GM21786 (cell line): Measurements from ENCODE around the gene COL4A4.
A peak's percentile ranks its signal among the peaks of the same experiment; 100 is the strongest.
"Not testable (repeated sequence)": the region's sequence is repeated elsewhere in the genome, so short reads cannot be mapped to it uniquely, and the experiment has no call there.

Experiments
- ATAC-seq: cut with Tn5 transposase; IDR thresholded peaks from one replicate; pipeline ENCODE4 v1.9.1; 2021; ENCODE audit not compliant: unreplicated experiment

The COL4A4 gene

DNA sequence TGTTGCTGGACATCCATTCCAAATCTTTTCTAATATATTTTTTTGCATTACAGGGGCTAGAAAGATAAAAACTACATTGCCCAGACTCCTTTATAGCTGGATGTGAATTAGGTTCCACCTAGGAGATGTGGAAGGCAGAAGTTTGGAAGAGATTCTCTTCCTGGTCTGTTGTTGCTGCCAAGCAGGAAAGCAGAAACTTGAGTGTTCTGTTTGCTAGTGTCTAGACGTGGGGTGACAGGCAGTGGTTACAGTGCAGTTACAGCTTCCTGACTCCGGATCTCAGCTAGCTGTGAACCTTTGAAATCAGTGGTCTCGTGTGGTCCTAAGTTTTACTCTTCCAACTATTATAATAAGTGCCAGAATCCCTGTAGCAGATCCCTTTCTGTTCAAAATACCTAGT lies 46.2 kb downstream of the COL4A4 start:
- no peak for ATAC-seq

DNA sequence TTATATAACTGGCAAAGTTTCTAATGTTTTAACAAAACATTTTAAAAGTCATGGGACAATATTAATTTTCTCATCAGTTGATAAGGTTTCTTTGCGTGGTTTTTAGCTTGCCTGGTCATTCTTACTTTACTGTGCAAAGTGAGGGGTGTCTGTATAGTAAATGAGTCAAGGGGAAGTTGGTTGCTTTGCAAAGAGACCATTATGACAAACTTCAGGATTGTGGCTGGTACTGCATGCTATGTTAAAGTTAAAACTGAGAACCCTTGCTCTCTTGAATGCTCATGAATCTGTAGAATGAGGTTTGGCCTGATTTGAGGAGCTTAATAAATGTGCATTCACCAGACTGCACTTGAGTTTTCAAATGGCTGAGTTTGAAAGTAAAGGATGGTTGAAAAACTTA lies 47.0 kb downstream of the COL4A4 start:
- no peak for ATAC-seq

DNA sequence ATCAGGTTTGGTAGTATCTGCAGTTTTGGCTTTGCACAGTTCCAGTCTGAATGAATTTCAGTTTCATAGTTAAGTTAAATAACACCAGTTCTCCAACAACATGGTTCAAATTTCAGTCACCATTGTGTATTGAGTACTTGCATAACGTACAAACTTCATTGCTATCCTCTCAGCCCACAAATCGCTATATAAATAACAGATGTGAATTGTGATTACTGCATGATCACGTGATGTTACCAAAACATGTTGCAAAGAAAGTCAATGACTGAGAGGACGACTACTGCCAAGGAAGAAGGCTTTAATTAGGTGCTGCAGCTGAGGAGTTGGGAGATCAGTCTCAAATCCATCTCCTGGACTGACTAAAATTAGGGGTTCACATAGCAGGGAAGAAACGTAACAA lies 48.2 kb downstream of the COL4A4 start:
- ATAC-seq, result no peak

DNA sequence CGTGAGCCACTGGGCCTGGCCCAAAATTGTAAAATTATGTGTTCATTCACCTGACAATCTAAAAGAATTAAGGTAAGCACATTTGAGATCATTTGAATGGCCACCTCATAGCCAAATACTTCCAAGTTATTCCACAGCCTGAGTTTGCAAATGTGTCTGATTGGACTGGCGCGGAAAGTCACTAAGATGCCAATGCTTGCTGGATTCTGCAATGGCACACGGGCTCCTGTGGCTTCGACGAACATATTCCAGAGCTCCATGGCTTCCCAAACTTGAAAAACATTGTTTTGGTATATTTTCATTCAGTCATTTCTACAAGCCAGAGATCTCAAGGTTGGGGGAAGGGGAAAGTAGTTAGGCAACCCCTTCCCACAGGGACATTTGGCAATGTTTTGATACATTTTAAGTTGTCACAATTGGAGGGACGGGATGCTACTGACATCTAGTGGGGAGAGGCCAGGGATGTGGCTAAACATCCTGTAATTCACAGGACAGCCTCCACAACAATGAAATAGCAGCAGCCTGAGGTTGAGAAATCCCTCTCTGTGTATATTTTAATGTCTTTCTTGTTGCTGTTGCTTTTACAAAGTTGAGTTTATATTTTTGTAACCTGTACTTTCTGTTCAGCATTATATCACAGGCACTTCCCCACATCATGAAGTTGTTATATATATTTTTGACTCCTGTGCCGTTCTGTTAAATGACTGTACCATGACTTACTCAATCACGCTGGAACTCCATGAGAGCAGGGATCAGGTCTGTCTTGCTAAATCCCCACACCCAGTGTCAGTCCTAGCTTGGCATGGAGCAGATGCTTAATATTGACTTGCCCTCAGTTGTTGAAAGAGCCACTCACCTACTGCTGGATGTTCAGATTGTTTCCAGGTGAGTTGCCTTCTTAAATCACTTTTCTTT lies 56.9 kb downstream of the COL4A4 start:
- ATAC-seq, result peak; percentile 55

DNA sequence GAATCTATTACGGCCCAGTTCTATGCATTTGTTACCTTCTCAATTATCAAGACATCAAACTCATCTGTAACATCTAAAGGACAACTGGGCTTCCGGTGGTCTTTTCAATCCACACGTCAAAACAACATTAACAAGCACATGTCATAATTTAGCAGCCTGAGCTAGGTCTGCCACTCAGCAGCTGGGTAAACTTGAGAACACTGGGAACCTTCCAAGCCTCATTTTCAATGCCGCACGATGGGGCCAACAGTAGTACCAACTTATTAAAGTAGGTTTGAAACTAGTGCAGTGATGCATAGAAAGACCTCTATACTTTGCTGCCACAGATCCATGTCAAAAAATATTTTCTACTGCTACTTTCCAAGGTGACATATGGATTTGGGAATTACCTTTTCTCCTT lies 60.4 kb downstream of the COL4A4 start:
- no peak for ATAC-seq

DNA sequence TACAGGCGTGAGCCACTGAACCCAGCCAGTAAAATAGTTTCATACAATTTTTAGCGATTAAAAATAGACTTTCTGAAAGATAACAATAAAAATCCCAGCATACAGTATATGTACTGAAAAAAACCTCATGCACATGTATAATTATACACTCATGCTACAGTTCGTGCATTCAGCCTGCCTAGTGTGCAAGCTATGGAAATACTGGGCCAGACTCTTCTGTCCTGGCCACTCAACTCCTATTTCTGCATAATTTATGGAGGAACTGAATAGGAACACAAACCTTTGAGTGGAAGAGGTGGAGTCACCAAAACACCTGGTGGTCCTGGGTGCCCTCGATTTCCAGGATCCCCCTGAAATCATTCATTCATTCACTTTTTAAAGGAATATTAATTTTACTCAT lies 64.7 kb downstream of the COL4A4 start:
- ATAC-seq, result no peak

DNA sequence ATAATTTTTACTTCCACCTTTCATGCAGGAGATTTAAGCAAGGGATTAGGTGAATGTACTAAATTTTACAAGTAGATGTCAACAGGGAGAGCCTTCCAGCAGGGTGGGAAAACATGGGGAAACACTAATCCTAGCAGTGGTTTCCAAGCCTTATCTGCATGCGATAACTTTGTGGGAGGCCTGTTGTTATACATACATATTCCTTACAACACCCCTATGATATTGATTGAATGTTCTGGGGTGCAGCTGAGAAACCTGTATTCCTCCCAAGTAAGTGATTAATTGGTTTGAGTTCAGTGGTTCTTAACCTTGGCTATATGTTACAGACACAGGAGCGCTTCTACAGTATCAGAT lies 65.9 kb downstream of the COL4A4 start:
- ATAC-seq, result no peak

DNA sequence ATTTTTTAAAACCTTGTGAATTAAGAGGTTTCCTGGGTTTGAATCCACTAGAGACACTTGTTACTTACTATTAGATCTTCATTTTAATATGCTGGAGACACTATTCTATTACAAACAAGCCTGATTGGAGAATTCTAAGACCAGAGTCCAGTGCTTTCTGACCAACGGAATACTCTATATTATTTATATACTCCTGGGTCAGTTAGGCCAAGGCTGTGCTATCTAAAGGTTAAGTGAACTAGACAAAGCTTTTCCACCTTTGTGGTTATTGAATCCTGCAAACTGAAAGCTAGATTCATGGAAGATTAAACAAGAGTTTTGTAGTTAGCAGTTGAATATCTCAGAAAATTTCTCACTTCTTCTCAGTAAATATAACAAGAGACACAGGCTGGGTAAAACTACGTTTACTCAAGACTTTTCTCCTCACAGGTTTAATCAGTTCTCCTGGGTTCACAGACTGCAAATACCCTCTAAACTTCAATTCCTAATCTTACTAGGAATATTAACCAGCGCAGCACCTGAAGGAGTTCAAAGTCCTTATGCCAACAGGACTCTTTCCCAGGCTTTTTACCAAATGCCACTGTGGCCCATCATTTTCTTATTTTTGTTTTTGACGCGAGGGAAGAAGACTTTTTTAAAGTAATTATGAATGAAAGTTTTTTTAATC lies 66.4 kb downstream of the COL4A4 start:
- no peak for ATAC-seq

DNA sequence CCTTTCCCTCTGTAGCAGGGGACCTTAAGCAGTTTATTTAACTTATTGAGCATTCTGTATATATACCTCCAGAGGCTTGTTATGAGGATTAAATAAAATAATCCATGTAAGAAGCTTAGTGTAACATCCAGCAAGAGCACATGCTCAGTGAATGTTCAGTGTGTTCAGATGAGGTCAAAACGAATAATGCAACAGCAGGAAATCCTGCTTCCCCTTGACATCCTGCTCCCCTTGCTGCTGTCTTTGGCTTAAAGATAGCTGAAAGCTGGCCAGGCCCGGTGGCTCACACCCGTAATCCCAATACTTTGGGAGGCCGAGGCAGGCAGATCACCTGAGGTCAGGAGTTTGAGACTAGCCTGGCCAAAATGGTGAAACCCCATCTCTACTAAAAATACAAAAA lies 68.7 kb downstream of the COL4A4 start:
- ATAC-seq, result no peak

DNA sequence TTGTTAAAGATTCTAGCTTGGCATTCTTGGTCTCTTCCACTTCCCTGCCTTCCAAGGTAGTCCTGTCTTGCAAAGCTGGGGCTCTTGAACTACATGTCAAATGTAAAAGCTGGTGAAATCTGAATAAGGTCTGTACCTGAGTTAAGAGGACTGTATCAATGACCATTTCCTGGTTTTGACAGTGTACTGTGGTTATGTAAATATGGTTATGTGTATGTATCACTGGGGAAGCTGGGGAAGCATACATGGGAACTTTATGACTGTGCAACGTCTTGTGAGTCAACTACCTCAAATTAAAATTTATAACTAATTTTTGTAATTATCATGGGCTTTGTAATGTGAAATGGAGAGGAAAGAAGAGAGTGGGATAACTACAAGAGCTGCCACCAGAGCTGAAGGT lies 81.7 kb downstream of the COL4A4 start:
- ATAC-seq, result peak; percentile 90

DNA sequence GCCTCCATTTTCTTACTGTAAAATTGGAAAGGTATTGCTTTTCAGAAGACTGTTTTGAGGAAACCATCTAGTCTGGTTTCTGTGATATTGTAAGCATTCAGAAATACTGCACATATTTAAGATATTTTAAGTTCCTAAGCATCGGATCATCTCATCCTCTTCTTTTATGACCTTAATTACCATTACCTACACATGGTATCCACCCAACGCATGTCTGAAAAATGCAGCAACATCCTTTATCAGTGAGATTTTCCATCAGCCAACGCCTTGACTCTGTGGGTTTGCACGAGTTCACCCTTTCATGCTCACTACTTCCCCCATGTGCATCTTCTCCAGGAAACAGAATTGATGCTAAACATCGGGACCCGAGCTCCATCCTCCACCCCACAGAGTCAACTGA lies 84.3 kb downstream of the COL4A4 start:
- ATAC-seq, result no peak

DNA sequence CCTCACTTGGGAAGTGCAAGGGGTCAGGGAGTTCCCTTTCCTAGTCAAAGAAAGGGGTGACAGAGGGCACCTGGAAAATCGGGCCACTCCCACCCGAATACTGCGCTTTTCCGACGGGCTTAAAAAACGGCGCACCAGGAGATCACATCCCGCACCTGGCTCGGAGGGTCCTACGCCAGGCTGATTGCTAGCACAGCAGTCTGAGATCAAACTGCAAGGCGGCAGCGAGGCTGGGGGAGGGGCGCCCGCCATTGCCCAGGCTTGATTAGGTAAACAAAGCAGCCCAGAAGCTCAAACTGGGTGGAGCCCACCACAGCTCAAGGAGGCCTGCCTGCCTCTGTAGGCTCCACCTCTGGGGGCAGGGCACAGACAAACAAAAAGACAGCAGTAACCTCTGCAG lies 98.9 kb downstream of the COL4A4 start:
- not testable (repeated sequence) for ATAC-seq

DNA sequence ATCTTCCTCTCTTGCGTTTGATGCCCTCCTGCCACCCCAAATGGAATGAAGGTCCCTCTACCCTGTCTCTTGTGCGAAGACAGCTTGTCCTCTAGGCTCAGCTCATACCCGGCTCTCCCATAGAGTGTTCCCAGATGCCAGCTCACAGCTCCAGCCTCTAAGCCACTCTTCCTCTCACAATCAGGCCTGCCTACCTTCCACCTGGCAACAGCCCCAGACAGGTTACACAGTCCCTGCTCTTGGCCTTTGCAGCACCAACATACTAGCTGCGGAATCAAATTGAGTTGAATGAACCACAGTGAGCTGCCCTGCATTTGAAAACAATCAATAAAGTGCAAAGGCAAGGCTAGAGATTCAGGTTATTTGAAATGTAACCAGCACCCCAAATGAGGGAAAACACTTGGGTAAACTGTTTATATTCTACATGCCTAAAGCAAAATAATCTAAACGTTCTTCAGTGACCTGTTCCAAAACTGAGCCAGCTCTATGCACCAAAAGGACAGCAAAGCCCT lies 105.1 kb downstream of the COL4A4 start:
- no peak for ATAC-seq

DNA sequence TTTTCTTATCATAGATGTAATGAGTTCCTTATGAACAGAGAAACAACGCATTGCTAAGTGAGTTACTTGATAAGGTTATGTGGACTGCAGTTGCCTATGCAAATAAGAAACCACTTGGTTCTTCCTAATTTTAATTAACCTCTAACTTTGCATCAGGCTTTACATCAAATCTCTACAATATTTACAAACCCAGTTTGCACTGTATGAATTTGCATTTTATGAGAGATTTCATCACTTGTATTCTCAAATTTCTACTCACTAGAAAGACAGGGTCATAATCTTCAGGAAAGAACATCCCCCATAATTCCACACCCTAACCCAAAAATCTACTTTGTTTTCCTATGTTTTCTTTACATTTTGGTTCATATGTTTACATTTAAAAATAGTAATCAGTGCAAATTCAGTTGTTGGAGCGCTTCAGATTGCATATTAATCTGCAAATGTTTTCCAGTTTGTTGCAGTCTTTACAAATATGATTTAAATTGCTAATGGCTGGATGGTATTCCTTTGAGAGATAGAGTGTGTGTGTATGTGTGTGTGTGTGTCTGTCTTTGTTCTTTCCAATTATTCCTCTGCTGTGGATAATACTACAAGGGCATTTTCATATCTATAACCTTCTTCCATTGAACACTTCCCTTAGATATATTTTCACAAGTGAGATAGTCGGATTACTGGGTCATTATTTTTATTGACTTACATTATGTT lies 106.1 kb downstream of the COL4A4 start:
- no peak for ATAC-seq

DNA sequence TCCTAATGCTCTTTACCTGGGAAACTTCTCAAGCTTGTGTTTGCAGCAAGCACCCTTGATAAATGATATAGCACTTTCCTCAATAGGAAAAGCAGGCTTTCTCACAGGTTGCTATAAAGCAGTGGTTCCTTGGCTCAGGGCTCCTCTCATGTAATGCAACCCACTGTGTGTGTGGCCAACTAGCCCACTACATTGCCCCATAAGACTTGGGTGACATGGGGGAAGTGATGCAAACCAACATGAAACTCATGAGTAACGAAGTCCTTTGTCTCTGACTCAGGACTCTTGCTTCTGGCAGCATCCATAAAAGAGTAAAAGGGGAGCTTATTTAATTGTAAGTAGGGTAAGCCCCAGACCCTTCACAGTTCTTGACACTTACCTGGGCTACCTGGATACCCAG lies 106.9 kb downstream of the COL4A4 start:
- no peak for ATAC-seq

DNA sequence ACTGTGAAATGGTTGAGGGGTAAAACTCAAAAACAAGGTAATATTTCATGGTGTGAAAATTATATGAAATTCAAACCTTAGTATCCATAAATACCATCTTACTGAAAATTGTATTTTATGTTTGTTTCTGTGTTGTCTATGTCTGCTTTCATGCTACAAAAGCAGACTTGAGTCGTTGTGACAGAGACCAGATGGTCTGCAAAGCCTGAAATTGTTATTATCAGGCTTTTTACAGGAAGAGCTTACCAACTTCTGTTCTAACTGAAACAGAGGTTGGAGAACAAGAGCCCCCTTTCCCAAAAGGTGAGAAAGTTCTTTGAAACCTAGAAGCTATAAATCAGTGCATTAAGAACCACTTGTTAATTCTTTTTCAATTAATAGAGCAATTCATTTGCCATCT lies 110.0 kb downstream of the COL4A4 start:
- ATAC-seq, result no peak

DNA sequence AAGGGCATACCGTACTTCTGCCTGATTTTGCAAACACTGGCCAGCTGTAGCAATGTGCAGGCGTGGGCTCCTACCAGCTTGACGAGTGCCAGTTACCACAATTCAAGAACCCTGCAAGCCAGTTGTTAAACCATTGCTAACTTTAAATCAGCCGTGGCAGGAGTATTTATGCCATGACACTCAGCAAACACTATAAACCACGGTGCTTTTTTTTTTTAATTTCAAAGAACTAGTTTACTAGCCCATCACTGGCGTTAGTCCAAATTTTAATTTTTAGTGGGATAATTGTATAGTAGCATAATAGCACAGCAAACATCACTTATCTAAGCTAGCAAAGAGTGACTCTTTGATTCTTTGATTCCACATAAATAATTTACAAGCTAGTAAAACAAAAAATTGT lies 111.1 kb downstream of the COL4A4 start:
- no peak for ATAC-seq

DNA sequence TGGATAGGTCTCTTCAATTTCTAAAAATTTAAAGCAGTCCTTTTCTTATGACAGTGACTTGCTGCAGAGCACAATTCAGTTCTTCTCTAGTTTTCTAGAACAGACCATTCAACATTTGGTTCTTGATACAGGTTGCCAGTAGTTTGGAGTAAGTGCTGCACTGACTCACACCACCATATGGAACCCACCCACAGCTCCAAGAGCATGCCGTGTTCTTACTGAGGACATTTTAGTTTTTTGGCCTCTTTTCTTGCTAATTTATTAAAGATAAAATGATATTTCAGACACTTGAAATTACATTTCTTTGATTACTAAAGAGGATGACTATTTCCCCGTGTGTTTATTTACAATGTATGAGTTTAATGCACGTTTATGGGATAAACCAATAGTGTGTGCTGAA lies 120.0 kb downstream of the COL4A4 start:
- no peak for ATAC-seq

DNA sequence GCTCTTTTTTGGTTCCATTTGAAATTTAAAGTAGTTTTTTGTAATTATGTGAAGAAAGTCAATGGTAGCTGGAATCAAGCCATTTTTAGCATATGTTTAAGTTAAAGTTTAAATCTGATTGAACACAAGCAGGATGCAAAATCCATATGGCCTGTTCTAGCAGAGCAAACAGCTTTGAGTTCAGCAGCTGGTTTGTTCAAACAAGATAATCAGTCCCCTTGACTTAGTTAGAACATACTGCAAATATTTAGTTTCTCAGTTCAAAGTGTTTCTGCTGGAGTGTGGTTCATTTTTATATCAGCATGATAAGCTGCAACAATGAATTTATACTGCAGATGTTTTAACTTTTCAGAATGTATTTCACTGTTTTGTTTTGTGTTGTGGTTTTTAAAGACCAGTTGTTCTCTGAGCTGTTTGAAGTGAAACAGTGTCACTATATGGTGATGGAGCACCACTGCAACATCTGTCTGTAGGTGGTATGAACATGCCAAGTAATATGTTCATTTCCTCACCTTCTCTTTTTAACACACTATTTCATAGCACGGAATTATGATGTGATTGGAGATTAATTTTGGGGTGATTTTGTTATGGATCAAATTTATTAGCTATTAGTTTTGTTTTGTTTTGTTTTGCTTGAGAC lies 125.3 kb downstream of the COL4A4 start:
- no peak for ATAC-seq

DNA sequence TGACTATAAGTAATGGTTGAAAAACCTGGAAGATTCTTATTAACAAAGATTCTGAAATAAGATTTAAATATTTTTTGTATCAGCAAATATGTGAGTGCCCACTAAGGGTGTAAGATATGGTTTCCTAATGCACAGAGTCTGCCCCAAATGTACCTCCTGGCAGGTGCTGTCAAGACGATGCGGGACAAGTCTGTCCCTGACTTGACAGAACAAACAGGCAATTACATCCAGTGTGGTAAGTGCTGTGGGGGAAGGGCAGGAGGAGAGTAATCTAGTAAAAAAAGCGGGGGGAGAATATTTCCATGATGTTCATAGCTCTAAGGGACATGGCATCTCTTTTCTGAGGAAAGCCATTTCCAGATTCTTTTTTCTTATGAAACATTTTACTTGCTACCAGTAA lies 127.5 kb downstream of the COL4A4 start:
- ATAC-seq, result no peak

DNA sequence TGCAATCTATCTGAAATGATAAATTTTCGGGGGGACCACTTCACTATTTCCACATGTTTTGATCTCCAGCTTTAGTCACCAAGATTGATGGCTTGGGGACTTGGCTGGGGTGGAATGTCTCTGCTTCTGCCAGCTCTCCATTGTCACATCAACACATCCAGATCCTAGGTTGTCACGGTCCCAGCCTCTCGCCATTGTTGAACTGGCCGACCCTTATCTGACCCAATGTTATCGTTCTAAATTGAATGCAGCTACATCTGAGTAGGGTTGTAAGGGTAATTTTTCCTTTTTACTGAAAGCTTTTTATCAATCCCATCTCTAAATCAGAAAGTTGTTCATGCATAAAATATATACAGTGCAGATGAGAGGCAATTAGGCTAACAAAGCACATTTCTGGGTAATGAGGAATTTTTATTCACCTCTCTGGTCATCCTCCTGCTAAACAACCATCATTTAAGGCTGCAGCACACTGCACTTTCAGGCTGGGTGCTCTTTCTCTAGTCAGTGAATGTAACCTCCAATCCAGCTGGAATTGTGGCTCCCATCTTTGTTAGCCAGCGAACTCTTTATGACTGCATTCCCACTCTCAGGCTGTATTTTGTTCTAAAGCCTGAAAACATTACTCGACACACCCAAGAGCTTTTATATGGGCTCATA lies 128.2 kb downstream of the COL4A4 start:
- no peak for ATAC-seq
